ENCODE results near the gene PIGQ.

The PIGQ gene

GRCh38 chr16:549544-550263, 20.1 kb upstream of the PIGQ start:
- in situ Hi-C loops (cut with MboI; ENCODE audit: low sequenced_read_pairs, unreplicated experiment), result no loop called here
- DNase-seq (ENCODE audit: low spot score), result no peak
- no peak for TF ChIP-seq CTCF (IDR thresholded peaks at IDR 0.05; ENCODE audit: borderline replicate concordance, control extremely low read depth, extremely low read depth, insufficient read depth, missing control alignments)

- no peak for TF ChIP-seq CTCF (IDR thresholded peaks at IDR 0.05; ENCODE audit: borderline replicate concordance, control extremely low read depth, extremely low read depth, insufficient read depth, missing control alignments)
- no peak for DNase-seq (ENCODE audit: low spot score)
- in situ Hi-C loops (cut with MboI; ENCODE audit: low sequenced_read_pairs, unreplicated experiment), result no loop called here
Observed at GRCh38 chr16:551210-551609, 18.6 kb upstream of the PIGQ start.

GRCh38 chr16:552171-552570, 17.6 kb upstream of the PIGQ start:
- no peak for DNase-seq (ENCODE audit: low spot score)
- in situ Hi-C loops (cut with MboI; ENCODE audit: low sequenced_read_pairs, unreplicated experiment), result no loop called here
- TF ChIP-seq CTCF (IDR thresholded peaks at IDR 0.05; ENCODE audit: borderline replicate concordance, control extremely low read depth, extremely low read depth, insufficient read depth, missing control alignments), result no peak

DNA sequence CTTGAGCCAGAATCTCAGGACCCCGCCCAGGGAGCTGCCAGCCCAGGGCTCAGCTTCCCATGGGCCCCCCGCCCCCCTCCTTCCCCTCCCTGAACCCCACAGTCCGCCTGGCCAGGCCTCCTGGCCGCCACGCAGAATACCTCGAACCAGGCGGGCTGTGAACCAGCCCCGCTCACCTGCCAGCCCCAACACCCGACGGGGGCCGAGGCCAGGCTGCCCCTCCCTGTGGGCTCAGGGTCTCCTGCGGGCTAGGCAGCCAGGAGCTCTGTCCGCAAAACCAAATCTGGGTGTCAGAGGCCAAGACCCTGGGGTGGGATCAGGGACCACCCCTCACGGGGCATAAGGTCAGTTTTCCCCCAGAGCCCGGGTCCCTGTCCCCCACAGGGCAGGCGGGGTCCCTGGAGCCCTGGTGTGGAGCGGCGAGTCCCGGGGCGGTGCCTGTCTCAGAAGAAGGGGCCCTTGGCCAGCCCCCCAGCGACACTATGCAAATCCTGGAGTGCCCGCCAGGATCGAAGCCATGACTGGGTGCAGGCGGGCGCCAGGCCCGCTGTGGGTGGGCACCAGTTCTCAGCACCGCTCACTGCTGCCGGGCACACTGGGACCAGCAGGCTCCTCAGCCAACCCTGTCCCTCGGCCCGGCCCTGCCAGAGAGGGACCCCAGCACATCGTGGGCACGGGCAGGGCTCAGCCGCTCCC, 16.0 kb upstream of the PIGQ start:
- no peak for TF ChIP-seq CTCF (IDR thresholded peaks at IDR 0.05; ENCODE audit: borderline replicate concordance, control extremely low read depth, extremely low read depth, insufficient read depth, missing control alignments)
- in situ Hi-C loops (cut with MboI; ENCODE audit: low sequenced_read_pairs, unreplicated experiment), result no loop called here
- DNase-seq (ENCODE audit: low spot score), result no peak

GRCh38 chr16:554297-554621, 15.5 kb upstream of the PIGQ start:
- no peak for DNase-seq (ENCODE audit: low spot score)
- no peak for TF ChIP-seq CTCF (IDR thresholded peaks at IDR 0.05; ENCODE audit: borderline replicate concordance, control extremely low read depth, extremely low read depth, insufficient read depth, missing control alignments)
- in situ Hi-C loops (cut with MboI; ENCODE audit: low sequenced_read_pairs, unreplicated experiment), result no loop called here

- in situ Hi-C loops (cut with MboI; ENCODE audit: low sequenced_read_pairs, unreplicated experiment), result no loop called here
- no peak for DNase-seq (ENCODE audit: low spot score)
- no peak for TF ChIP-seq CTCF (IDR thresholded peaks at IDR 0.05; ENCODE audit: borderline replicate concordance, control extremely low read depth, extremely low read depth, insufficient read depth, missing control alignments)
Observed at GRCh38 chr16:554640-555365, 15.0 kb upstream of the PIGQ start.
